GM10266 (cell line): ENCODE data around the gene TMEM63C.

ENCODE experiments used
- DNase-seq: peaks from one replicate; pipeline ENCODE4 v3.0.0; 2012; ENCODE audit errors: extremely low spot score
- TF ChIP-seq, protein P1 (sequence below): IDR thresholded peaks from 2 replicates; pipeline ENCODE4 v1.5.1; 2012; ENCODE audit warnings: mild to moderate bottlenecking, low read depth; ENCODE audit not compliant: control insufficient read depth, insufficient read depth; ENCODE audit errors: missing control alignments

TMEM63C gene

DNA sequence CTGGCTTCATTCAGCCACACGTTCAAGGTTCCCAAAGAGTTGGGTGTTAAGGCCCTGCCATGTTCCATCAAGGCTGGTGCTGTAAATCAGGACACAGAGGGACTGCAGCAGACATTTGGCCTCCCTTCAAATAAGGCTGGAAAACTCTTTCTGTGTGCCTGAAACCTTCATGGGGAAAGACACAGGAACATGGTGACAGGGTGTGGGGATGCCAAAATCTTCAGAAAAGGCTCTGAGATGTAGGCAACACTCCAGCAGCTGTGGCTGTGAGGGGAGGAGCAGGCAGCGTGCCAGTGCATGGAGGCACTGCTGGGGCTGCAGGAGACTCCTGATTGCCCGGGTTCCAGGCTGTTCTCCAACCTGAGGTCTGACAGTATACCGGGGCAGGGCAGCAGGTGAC lies 124.1 kb downstream of the TMEM63C start:
- no peak for DNase-seq
- TF ChIP-seq, protein P1, sequence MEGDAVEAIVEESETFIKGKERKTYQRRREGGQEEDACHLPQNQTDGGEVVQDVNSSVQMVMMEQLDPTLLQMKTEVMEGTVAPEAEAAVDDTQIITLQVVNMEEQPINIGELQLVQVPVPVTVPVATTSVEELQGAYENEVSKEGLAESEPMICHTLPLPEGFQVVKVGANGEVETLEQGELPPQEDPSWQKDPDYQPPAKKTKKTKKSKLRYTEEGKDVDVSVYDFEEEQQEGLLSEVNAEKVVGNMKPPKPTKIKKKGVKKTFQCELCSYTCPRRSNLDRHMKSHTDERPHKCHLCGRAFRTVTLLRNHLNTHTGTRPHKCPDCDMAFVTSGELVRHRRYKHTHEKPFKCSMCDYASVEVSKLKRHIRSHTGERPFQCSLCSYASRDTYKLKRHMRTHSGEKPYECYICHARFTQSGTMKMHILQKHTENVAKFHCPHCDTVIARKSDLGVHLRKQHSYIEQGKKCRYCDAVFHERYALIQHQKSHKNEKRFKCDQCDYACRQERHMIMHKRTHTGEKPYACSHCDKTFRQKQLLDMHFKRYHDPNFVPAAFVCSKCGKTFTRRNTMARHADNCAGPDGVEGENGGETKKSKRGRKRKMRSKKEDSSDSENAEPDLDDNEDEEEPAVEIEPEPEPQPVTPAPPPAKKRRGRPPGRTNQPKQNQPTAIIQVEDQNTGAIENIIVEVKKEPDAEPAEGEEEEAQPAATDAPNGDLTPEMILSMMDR: no peak

DNA sequence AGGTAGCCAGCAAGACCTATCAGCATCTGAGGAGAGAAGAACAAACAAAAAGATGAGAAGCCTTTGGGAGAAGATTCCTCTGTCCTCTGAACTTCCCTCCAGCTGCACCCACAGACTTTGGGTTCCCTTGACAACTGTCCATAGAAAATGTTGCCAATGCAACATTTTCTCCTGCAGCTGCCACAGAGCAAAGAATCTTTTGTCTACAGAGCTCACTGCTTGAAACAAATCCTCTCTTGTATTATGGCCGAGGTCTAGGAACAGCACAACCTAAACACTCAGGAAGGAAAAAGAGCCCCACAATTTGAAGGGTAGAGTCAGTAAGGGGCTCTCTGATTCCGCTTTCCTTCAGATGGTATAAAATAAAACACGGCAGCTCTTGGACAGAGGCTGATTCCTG lies 124.8 kb downstream of the TMEM63C start:
- TF ChIP-seq, protein P1: no peak
- DNase-seq: no peak

DNA sequence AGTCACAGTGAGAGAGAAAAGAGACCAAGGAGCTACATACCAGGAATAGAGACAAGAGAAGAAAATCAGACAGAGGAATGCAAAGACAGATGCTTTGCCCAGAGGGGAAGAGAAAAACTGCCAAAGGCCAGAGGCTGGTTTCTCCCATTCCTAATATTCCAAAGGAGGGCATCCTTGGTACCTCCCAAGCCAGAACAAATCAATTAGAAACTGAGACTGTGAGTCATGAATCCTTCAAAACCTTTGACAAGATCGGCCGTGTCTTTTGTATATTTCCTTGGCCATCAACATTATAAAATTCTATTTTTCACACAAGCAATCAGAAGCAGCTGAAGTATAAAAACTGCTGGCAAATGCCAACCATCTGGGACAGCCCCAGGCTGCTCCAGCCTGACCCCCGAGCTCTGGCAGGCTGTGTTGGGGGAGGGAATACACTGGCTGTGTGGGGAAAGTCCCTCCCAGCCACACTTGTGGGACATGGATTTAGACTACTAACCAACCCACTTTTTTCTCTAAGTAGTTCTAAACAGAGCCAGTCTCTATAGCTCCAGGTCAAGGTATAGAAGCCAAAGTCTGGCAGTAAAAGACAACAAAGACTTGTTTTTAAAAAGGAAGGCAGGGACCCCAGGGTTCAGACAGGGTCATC lies 125.4 kb downstream of the TMEM63C start:
- TF ChIP-seq, protein P1: no peak
- DNase-seq: no peak
